HG02943 (cell line): ENCODE measurements around the gene ZNF668.

Source experiments
- ATAC-seq: cut with Tn5 transposase; IDR thresholded peaks from one replicate; pipeline ENCODE4 v1.9.1; 2021; ENCODE audit warnings: mild to moderate bottlenecking, low read depth, moderate library complexity; ENCODE audit not compliant: unreplicated experiment

Gene ZNF668

GRCh38 chr16:31073970-31074813 is at the start of gene ZNF668, which contains the start of gene ZNF646:
Gene ZNF668, minus strand, starts transcription at chr16:31074240. Its CDS starts 9,781 bp downstream, at chr16:31064459.
Gene ZNF646, plus strand, starts transcription at chr16:31074422. Its CDS starts 1,903 bp downstream, at chr16:31076325.
- ATAC-seq: peak; percentile 73

GRCh38 chr16:31120129-31120528 is 46.1 kb upstream of the ZNF668 start:
- no peak for ATAC-seq

GRCh38 chr16:31118223-31119155 is 44.4 kb upstream of the ZNF668 start:
- ATAC-seq: no peak

- peak; percentile 86 for ATAC-seq
Measured at GRCh38 chr16:31117384-31118222, 43.6 kb upstream of the ZNF668 start, which contains the start of gene KAT8. Gene KAT8, plus strand, starts transcription at chr16:31117664. Its CDS starts 18 bp downstream, at chr16:31117682.

GRCh38 chr16:31114468-31114867 is 40.4 kb upstream of the ZNF668 start:
- no peak for ATAC-seq

GRCh38 chr16:31113121-31114120 is 39.4 kb upstream of the ZNF668 start:
- ATAC-seq: no peak

- no peak for ATAC-seq
Measured at GRCh38 chr16:31112711-31113110, 38.7 kb upstream of the ZNF668 start.

- no peak for ATAC-seq
Measured at GRCh38 chr16:31111881-31112466, 37.9 kb upstream of the ZNF668 start.

- ATAC-seq: no peak
Measured at GRCh38 chr16:31110106-31111034, 36.3 kb upstream of the ZNF668 start.

- no peak for ATAC-seq
Measured at GRCh38 chr16:31109622-31110021, 35.6 kb upstream of the ZNF668 start.

- ATAC-seq: no peak
Measured at GRCh38 chr16:31108794-31109558, 34.9 kb upstream of the ZNF668 start.

GRCh38 chr16:31108035-31108793 is 34.2 kb upstream of the ZNF668 start, which contains the start of gene BCKDK:
Gene BCKDK, plus strand, starts transcription at chr16:31108386. Its CDS starts 838 bp downstream, at chr16:31109224.
- ATAC-seq: peak; percentile 65

GRCh38 chr16:31107465-31107867 is 33.4 kb upstream of the ZNF668 start:
- peak; percentile 47 for ATAC-seq

- ATAC-seq: no peak
Measured at GRCh38 chr16:31106509-31107464, 32.7 kb upstream of the ZNF668 start.
